A549 (cell line): ENCODE measurements around the gene STX1B. TPM values are rescaled to one million over a fixed set of nuclear protein-coding genes. Genes with fewer than 3 reads are reported as not detected.
A peak's percentile ranks its signal among the peaks of the same experiment; 100 is the strongest.

ENCODE experiments used
- ATAC-seq, 2 experiments: fragments of 200-7000 bp in 1 of 2; fragments of >200 bp in 1 of 2; cut with Nextera tagmentation in 1 of 2; cut with Tn5 transposase in 1 of 2; 3 replicates each; pipeline versions ENCODE4 v1.8.0 to v1.9.1; 2018 to 2020; ENCODE audit warnings: mild to moderate bottlenecking in 1 of 2, moderate library complexity in 1 of 2
- CTCF ChIA-PET: fragments of 300-600 bp; sonication (Branson Sonifier 250); formaldehyde crosslinking; extraction: SDS; loops from one replicate; lab custom pipeline; 2021; ENCODE audit warnings: antibody characterized with exemption, inconsistent platforms; lab: Yijun Ruan, JAX
- POLR2A ChIA-PET: fragments of 350-600 bp; formaldehyde crosslinking; extraction: SDS; loops from one replicate; lab custom pipeline; 2021; ENCODE audit warnings: antibody characterized with exemption, inconsistent platforms; lab: Yijun Ruan, JAX
- DNase-seq, 2 experiments: peaks; one replicate each; pipeline versions ENCODE4 v3.0.0 to v3.0.0-alpha.2; 2011 to 2016; ENCODE audit warnings: low read depth in 1 of 2, low spot score in 1 of 2
- FAIRE-seq: peaks from 2 replicates; lab custom pipeline; 2011; peaks lifted over from hg19 to GRCh38; lab: Jason Lieb, UNC
- H3K27ac ChIP-seq, 2 experiments: fragments of >200 bp; sonication (Bioruptor Twin); formaldehyde crosslinking; 3 replicates each; pipeline ENCODE4 v1.5.1; 2016 to 2017
- H3K4me1 ChIP-seq: fragments of >200 bp; sonication (Bioruptor Twin); formaldehyde crosslinking; 3 replicates; pipeline ENCODE4 v1.6.1; 2016
- H3K4me2 ChIP-seq: fragments of >200 bp; sonication (Bioruptor Twin); formaldehyde crosslinking; 3 replicates; pipeline ENCODE4 v1.6.1; 2016
- H3K4me3 ChIP-seq: fragments of >200 bp; sonication (Bioruptor Twin); formaldehyde crosslinking; 3 replicates; pipeline ENCODE4 v1.5.1; 2016
- H3K9me3 ChIP-seq: fragments of >200 bp; sonication (Bioruptor Twin); formaldehyde crosslinking; 3 replicates; pipeline ENCODE4 v1.6.1; 2016
- BHLHE40 ChIP-seq: IDR thresholded peaks from 2 replicates; pipeline ENCODE4 v1.6.1; 2012; ENCODE audit warnings: low read depth, low read length, inconsistent platforms
- CBX8 ChIP-seq: fragments of 200-600 bp; sonication (generic); IDR thresholded peaks from 2 replicates; pipeline ENCODE4 v1.6.1; 2016
- CEBPB ChIP-seq, 2 experiments: fragments of >200 bp in 1 of 2; sonication (Bioruptor Twin) in 1 of 2; formaldehyde crosslinking in 1 of 2; IDR thresholded peaks; 2 replicates each; pipeline ENCODE4 v1.6.1; 2012 to 2016
- CHD4 ChIP-seq: fragments of 200-600 bp; sonication (generic); IDR thresholded peaks from 2 replicates; pipeline ENCODE4 v1.6.1; 2016; ENCODE audit warnings: antibody characterized with exemption, mild to moderate bottlenecking, borderline replicate concordance
- EHMT2 ChIP-seq: fragments of 200-600 bp; sonication (generic); IDR thresholded peaks from 2 replicates; pipeline ENCODE4 v1.6.1; 2016; ENCODE audit warnings: antibody characterized with exemption, low read depth, mild to moderate bottlenecking, moderate library complexity
- HDAC2 ChIP-seq: fragments of 200-600 bp; sonication (generic); IDR thresholded peaks from 2 replicates; pipeline ENCODE4 v1.6.1; 2016
- HEYL ChIP-seq: fragments of 250-450 bp; sonication (Bioruptor Pico); IDR thresholded peaks from 2 replicates; pipeline ENCODE4 v1.8.0; 2021; ENCODE audit warnings: mild to moderate bottlenecking, moderate library complexity
- HOXB5 ChIP-seq: fragments of 250-450 bp; sonication (Bioruptor Pico); IDR thresholded peaks from 2 replicates; pipeline ENCODE4 v1.5.0; 2020; ENCODE audit warnings: mild to moderate bottlenecking, moderate library complexity
- KDM1A ChIP-seq: fragments of 200-600 bp; sonication (generic); IDR thresholded peaks from 2 replicates; pipeline ENCODE4 v1.6.1; 2016; ENCODE audit warnings: low read depth, mild to moderate bottlenecking
- MYC ChIP-seq: IDR thresholded peaks from 2 replicates; pipeline ENCODE4 v1.6.1; 2012; ENCODE audit warnings: mild to moderate bottlenecking, inconsistent platforms, low read length, improper control_type of control experiment, borderline replicate concordance
- NFE2L2 ChIP-seq: fragments of 150-350 bp; conservative IDR thresholded peaks from 2 replicates; pipeline ENCODE4 v1.6.1; 2014; ENCODE audit warnings: low read length
- NPAS2 ChIP-seq: fragments of 250-450 bp; sonication (Bioruptor Pico); IDR thresholded peaks from 2 replicates; pipeline ENCODE4 v1.8.0; 2022; ENCODE audit warnings: mild to moderate bottlenecking, moderate library complexity, borderline replicate concordance
- NR3C1 ChIP-seq: fragments of >200 bp; sonication (Bioruptor Twin); formaldehyde crosslinking; IDR thresholded peaks from 3 replicates; pipeline ENCODE4 v1.6.1; 2017
- POLR2A ChIP-seq: IDR thresholded peaks from 2 replicates; pipeline ENCODE4 v1.6.1; 2012; ENCODE audit warnings: mild to moderate bottlenecking, low read length
- RAD21 ChIP-seq, 2 experiments: fragments of >200 bp in 1 of 2; sonication (Bioruptor Twin) in 1 of 2; formaldehyde crosslinking in 1 of 2; IDR thresholded peaks in 1 of 2; conservative IDR thresholded peaks in 1 of 2; 2 replicates in 1 of 2; 3 replicates in 1 of 2; pipeline ENCODE4 v1.6.1; 2012 to 2018; ENCODE audit warnings: inconsistent platforms in 1 of 2
- RFX5 ChIP-seq: fragments of 450-650 bp; IDR thresholded peaks from 2 replicates; pipeline ENCODE4 v1.7.1; 2014; ENCODE audit warnings: antibody characterized with exemption, mild to moderate bottlenecking, moderate library complexity
- TFCP2L1 ChIP-seq: fragments of 250-450 bp; sonication (Bioruptor Pico); IDR thresholded peaks from 2 replicates; pipeline ENCODE4 v1.5.0; 2021; ENCODE audit warnings: mild to moderate bottlenecking
- ZC3H11A ChIP-seq: fragments of 450-650 bp; IDR thresholded peaks from 2 replicates; pipeline ENCODE4 v1.6.1; 2014; ENCODE audit warnings: antibody characterized with exemption, mild to moderate bottlenecking
- ZNF302 ChIP-seq: fragments of 250-450 bp; sonication (Bioruptor Pico); IDR thresholded peaks from 2 replicates; pipeline ENCODE4 v1.9.0; 2021; ENCODE audit warnings: inconsistent platforms, mild to moderate bottlenecking, moderate library complexity
- ZSCAN20 ChIP-seq: fragments of 250-450 bp; sonication (Bioruptor Pico); IDR thresholded peaks from 2 replicates; pipeline ENCODE4 v1.8.0; 2022; ENCODE audit warnings: mild to moderate bottlenecking, moderate library complexity
- WGBS: methylation state at CpG from one replicate; pipeline ENCODE4 v1.1.6; 2017; ENCODE audit errors: missing lambda C conversion rate; 5-methylcytosine and 5-hydroxymethylcytosine counted together
- polyA plus RNA-seq, 4 experiments: library from polyadenylated mRNA; depleted of rRNA in 3 of 4; stranded (reverse); fragments of >200 nt; fragmentation: RNase III in 1 of 4; extraction: RNeasy Plus Mini Kit Qiagen cat#74134 plus additional on column Dnase treatment in 1 of 4; gene quantifications; 2 replicates in 3 of 4; 3 replicates in 1 of 4; pipeline ENCODE4 v1.2.3, GENCODE V29; 2011 to 2017
- TF ChIP-seq, protein P1 (sequence below): fragments of >200 bp; sonication (Bioruptor Twin); formaldehyde crosslinking; IDR thresholded peaks from 3 replicates; pipeline ENCODE4 v1.6.1; 2016
- TF ChIP-seq, protein P2 (sequence below): fragments of >200 bp; sonication (Bioruptor Twin); formaldehyde crosslinking; IDR thresholded peaks from 3 replicates; pipeline ENCODE4 v1.5.1; 2016
- TF ChIP-seq, protein P3 (sequence below): fragments of 250-450 bp; sonication (Bioruptor Pico); IDR thresholded peaks from 2 replicates; pipeline ENCODE4 v1.5.0; 2021; ENCODE audit warnings: mild to moderate bottlenecking, moderate library complexity, borderline replicate concordance
- TF ChIP-seq, protein P4 (sequence below): fragments of 450-650 bp; IDR thresholded peaks from 2 replicates; pipeline ENCODE4 v1.6.1; 2014; ENCODE audit warnings: antibody characterized with exemption

The STX1B gene
- polyA plus RNA-seq, 2 of the 4 experiments (the other 2 are of a cell fraction): 2.4 to 2.6 TPM

DNA sequence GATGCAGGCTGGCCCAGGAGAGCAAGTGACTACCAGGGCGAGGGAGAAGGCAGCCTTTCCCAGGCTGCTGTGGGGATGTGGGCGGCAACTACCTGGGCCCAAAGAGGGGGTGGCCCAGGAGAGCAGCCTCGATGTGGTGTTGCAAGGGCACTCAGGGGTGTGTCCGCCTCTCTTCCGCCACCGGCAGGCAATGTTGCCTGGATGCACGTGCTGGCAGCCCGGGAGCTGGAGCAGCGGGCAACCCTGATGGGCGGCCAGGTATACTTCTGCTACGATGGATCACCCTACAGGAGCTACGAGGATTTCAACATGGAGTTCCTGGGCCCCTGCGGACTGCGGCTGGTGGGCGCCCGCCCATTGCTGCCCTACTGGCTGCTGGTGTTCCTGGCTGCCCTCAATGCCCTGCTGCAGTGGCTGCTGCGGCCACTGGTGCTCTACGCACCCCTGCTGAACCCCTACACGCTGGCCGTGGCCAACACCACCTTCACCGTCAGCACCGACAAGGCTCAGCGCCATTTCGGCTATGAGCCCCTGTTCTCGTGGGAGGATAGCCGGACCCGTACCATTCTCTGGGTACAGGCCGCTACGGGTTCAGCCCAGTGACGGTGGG, 22.8 kb downstream of the STX1B start:
- H3K27ac ChIP-seq: no peak overlapping the region
- no peak for TF ChIP-seq EHMT2
- TF ChIP-seq NR3C1: no peak
- no peak for TF ChIP-seq RFX5
- TF ChIP-seq, protein P1, sequence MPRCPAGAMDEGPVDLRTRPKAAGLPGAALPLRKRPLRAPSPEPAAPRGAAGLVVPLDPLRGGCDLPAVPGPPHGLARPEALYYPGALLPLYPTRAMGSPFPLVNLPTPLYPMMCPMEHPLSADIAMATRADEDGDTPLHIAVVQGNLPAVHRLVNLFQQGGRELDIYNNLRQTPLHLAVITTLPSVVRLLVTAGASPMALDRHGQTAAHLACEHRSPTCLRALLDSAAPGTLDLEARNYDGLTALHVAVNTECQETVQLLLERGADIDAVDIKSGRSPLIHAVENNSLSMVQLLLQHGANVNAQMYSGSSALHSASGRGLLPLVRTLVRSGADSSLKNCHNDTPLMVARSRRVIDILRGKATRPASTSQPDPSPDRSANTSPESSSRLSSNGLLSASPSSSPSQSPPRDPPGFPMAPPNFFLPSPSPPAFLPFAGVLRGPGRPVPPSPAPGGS: no peak
- TF ChIP-seq KDM1A: no peak
- TF ChIP-seq, protein P2, sequence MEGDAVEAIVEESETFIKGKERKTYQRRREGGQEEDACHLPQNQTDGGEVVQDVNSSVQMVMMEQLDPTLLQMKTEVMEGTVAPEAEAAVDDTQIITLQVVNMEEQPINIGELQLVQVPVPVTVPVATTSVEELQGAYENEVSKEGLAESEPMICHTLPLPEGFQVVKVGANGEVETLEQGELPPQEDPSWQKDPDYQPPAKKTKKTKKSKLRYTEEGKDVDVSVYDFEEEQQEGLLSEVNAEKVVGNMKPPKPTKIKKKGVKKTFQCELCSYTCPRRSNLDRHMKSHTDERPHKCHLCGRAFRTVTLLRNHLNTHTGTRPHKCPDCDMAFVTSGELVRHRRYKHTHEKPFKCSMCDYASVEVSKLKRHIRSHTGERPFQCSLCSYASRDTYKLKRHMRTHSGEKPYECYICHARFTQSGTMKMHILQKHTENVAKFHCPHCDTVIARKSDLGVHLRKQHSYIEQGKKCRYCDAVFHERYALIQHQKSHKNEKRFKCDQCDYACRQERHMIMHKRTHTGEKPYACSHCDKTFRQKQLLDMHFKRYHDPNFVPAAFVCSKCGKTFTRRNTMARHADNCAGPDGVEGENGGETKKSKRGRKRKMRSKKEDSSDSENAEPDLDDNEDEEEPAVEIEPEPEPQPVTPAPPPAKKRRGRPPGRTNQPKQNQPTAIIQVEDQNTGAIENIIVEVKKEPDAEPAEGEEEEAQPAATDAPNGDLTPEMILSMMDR: no peak
- FAIRE-seq (no peak), ATAC-seq (no peak), DNase-seq (no peak)
- H3K4me3 ChIP-seq: no peak overlapping the region
- WGBS: 91% methylated on average over 26 of the region's 30 CpGs
- POLR2A ChIA-PET: interaction anchor here (1.7 kb wide), 1 partner anchor 9 kb away, joined by 6 read pairs; no protein-coding TSS in a partner anchor
- H3K4me1 ChIP-seq: peaks cover 18% of the 10 kb centered on the region
- H3K9me3 ChIP-seq: no peaks in the 10 kb centered on the region
- CTCF ChIA-PET: interaction anchor here (0.7 to 7.8 kb wide), 3 partner anchors 9 to 156 kb away, joined by 3 to 78 read pairs (median 3); no protein-coding TSS in a partner anchor
- H3K4me2 ChIP-seq: no peak overlapping the region

DNA sequence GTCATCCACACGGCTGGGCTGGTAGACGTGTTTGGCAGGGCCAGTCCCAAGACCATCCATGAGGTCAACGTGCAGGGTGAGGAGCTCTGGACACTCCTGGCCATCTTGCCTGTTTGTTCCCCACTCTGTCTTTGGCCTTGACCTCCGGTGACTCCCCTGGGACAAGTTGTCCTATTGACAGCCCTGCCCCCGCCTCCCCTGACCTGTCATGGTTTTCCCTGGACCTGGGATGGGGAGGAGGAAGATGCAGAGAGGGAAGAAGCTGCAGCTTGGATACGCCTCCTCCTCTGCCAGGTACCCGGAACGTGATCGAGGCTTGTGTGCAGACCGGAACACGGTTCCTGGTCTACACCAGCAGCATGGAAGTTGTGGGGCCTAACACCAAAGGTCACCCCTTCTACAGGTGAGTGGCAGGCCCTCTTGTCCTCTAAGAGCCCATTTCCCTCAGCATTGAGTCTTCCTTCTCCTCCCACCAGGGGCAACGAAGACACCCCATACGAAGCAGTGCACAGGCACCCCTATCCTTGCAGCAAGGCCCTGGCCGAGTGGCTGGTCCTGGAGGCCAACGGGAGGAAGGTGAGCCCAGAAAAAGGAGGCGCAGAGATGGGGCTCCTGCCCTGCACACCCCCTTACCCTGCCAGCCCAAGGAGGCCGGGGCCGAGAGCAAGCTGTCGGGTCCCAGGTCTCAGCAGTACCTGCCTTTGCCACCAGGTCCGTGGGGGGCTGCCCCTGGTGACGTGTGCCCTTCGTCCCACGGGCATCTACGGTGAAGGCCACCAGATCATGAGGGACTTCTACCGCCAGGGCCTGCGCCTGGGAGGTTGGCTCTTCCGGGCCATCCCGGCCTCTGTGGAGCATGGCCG, 24.1 kb downstream of the STX1B start:
- FAIRE-seq: no peak
- DNase-seq: no peak
- CTCF ChIA-PET: interaction anchor here (0.7 to 7.8 kb wide), 43 partner anchors 8 to 471 kb away, joined by 3 to 97 read pairs (median 12); partner anchors contain the start of genes STX4, VKORC1, ZNF646 and ZNF668
- ATAC-seq: no peak
- peaks cover 18% of the 10 kb centered on the region for H3K4me1 ChIP-seq
- 89% methylated on average over 19 of the region's 29 CpGs for WGBS
- H3K4me2 ChIP-seq: peak overlapping the region; percentile 89
- no peak overlapping the region for H3K4me3 ChIP-seq
- TF ChIP-seq CHD4: no peak
- TF ChIP-seq MYC: no peak
- no peak for TF ChIP-seq HEYL (CRISPR knock-in tag)
- no peak for TF ChIP-seq CBX8
- no peak for TF ChIP-seq RAD21 (conservative IDR thresholded peaks at IDR 0.05 in 1 of 2, IDR thresholded peaks at IDR 0.05 in 1 of 2)
- no peak for TF ChIP-seq NPAS2 (CRISPR knock-in tag)
- no peak for TF ChIP-seq HDAC2
- no peak for TF ChIP-seq BHLHE40
- no peak for TF ChIP-seq POLR2A
- no peak for TF ChIP-seq CEBPB (IDR thresholded peaks at IDR 0.05)
- TF ChIP-seq TFCP2L1 (CRISPR knock-in tag): no peak
- TF ChIP-seq, protein P3, sequence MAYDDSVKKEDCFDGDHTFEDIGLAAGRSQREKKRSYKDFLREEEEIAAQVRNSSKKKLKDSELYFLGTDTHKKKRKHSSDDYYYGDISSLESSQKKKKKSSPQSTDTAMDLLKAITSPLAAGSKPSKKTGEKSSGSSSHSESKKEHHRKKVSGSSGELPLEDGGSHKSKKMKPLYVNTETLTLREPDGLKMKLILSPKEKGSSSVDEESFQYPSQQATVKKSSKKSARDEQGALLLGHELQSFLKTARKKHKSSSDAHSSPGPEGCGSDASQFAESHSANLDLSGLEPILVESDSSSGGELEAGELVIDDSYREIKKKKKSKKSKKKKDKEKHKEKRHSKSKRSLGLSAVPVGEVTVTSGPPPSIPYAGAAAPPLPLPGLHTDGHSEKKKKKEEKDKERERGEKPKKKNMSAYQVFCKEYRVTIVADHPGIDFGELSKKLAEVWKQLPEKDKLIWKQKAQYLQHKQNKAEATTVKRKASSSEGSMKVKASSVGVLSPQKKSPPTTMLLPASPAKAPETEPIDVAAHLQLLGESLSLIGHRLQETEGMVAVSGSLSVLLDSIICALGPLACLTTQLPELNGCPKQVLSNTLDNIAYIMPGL (CRISPR knock-in tag): no peak
- TF ChIP-seq, protein P4, sequence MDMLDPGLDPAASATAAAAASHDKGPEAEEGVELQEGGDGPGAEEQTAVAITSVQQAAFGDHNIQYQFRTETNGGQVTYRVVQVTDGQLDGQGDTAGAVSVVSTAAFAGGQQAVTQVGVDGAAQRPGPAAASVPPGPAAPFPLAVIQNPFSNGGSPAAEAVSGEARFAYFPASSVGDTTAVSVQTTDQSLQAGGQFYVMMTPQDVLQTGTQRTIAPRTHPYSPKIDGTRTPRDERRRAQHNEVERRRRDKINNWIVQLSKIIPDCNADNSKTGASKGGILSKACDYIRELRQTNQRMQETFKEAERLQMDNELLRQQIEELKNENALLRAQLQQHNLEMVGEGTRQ: no peak
- TF ChIP-seq NFE2L2: no peak
- TF ChIP-seq ZC3H11A: no peak
- TF ChIP-seq ZNF302 (CRISPR knock-in tag): no peak
- no peak for TF ChIP-seq ZSCAN20
- TF ChIP-seq HOXB5 (CRISPR knock-in tag): no peak
- TF ChIP-seq NR3C1: no peak
- POLR2A ChIA-PET: interaction anchor here (0.5 to 2.0 kb wide), 8 partner anchors 11 to 463 kb away, joined by 3 to 11 read pairs (median 6); partner anchors contain the start of genes ZNF646 and ZNF668
- H3K9me3 ChIP-seq: no peaks in the 10 kb centered on the region
- H3K27ac ChIP-seq: peak overlapping the region; percentile 84 to 88; a peak in 4 of 6 replicates
